Fibroblast of lung (primary cell): Measurements from ENCODE around the gene PDE11A.

Source experiments
- CTCF ChIP-seq, 2 donors: IDR thresholded peaks in 1 of 2; conservative IDR thresholded peaks in 1 of 2; 1 replicate in 1 of 2; 2 replicates in 1 of 2; pipeline ENCODE4 v1.5.1; 2011 to 2012; ENCODE audit warnings: low read length in 2 of 2, control low read depth in 1 of 2, inconsistent platforms in 1 of 2, low read depth in 1 of 2, mild to moderate bottlenecking in 1 of 2
- EZH2 ChIP-seq: IDR thresholded peaks from 2 replicates; pipeline ENCODE4 v1.5.1; 2012; ENCODE audit warnings: low read length, control low read depth, mild to moderate bottlenecking; ENCODE audit errors: missing control alignments

GRCh38 chr2:177826897-177827296 lies 245.7 kb downstream of the PDE11A start:
- no peak for TF ChIP-seq CTCF (conservative IDR thresholded peaks at IDR 0.05 in 1 of 2, IDR thresholded peaks at IDR 0.05 in 1 of 2; ENCODE audit: low read depth in 1 of 2, low read length in 2 of 2)
- TF ChIP-seq EZH2, result no peak
